Endothelial cell of umbilical vein (primary cell): ENCODE data around the gene ZNF441. TPM values are rescaled to one million over a fixed set of nuclear protein-coding genes. Genes with fewer than 3 reads are reported as not detected.
"Not testable (repeated sequence)": the region's sequence is repeated elsewhere in the genome, so short reads cannot be mapped to it uniquely, and the experiment has no call there.

Experiments used
- BruUV-seq: library from RNA; stranded (reverse); fragments of 400-500 nt; replicated peaks from 2 replicates; lab custom pipeline; 2021; lab: Mats Ljungman, UMichigan
- CTCF ChIA-PET: fragments of 300-600, 350-600 bp; sonication (Branson Sonifier 250); formaldehyde crosslinking; loops from one replicate; lab custom pipeline; 2021; ENCODE audit warnings: antibody characterized with exemption, inconsistent platforms; lab: Charles Lee
- POLR2A ChIA-PET: fragments of 300-600, 350-600 bp; sonication (Branson Sonifier 250); formaldehyde crosslinking; loops from one replicate; lab custom pipeline; 2021; ENCODE audit warnings: antibody characterized with exemption, inconsistent platforms; lab: Charles Lee
- DNase-seq: peaks from one replicate; pipeline ENCODE4 v3.0.0-alpha.2; 2011; ENCODE audit warnings: low read depth, low spot score
- FAIRE-seq: peaks from 2 replicates; lab custom pipeline; 2011; peaks lifted over from hg19 to GRCh38; lab: Jason Lieb, UNC
- H2AFZ ChIP-seq: 2 replicates; pipeline ENCODE4 v1.6.0; 2012; ENCODE audit warnings: low read depth, low read length, control low read depth, inconsistent platforms
- H3K27ac ChIP-seq: 2 replicates; pipeline ENCODE4 v1.5.1; 2011; ENCODE audit warnings: low read depth, mild to moderate bottlenecking, control low read depth, low read length, moderate library complexity; ENCODE audit not compliant: insufficient read depth
- H3K27me3 ChIP-seq, 2 experiments: 2 replicates each; pipeline versions ENCODE4 v1.6.0 to v1.6.1; 2011; ENCODE audit warnings: low read length in 2 of 2, mixed read lengths in 1 of 2; ENCODE audit not compliant: control insufficient read depth in 2 of 2, insufficient read depth in 2 of 2
- H3K36me3 ChIP-seq, 2 experiments: 2 replicates in 1 of 2; 3 replicates in 1 of 2; pipeline ENCODE4 v1.5.1; 2011; ENCODE audit warnings: low read length in 2 of 2, mild to moderate bottlenecking in 1 of 2, moderate library complexity in 1 of 2; ENCODE audit not compliant: control insufficient read depth in 2 of 2, insufficient read depth in 2 of 2; ENCODE audit errors: extremely low read depth in 1 of 2
- H3K4me1 ChIP-seq: 3 replicates; pipeline ENCODE4 v1.5.1; 2011; ENCODE audit warnings: mild to moderate bottlenecking, low read length; ENCODE audit not compliant: control insufficient read depth, insufficient read depth; ENCODE audit errors: extremely low read depth
- H3K4me2 ChIP-seq: 2 replicates; pipeline ENCODE4 v1.6.1; 2011; ENCODE audit warnings: low read length, control low read depth, mixed read lengths; ENCODE audit not compliant: insufficient read depth
- H3K4me3 ChIP-seq, 3 experiments: fragments of 200-600 bp in 1 of 3; sonication (generic), shearing (Covaris generic) in 1 of 3; replicated peaks in 1 of 3; 2 replicates each; pipeline ENCODE4 v1.5.1; 2011 to 2016; ENCODE audit warnings: control low read depth in 3 of 3, low read length in 3 of 3, mild to moderate bottlenecking in 2 of 3, inconsistent platforms in 1 of 3, low read depth in 1 of 3, moderate library complexity in 1 of 3; ENCODE audit not compliant: insufficient read depth in 1 of 3
- H3K79me2 ChIP-seq: 2 replicates; pipeline ENCODE4 v1.6.0; 2012; ENCODE audit warnings: low read length, inconsistent platforms; ENCODE audit not compliant: control insufficient read depth, insufficient read depth
- H3K9ac ChIP-seq: replicated peaks from 2 replicates; pipeline ENCODE3; 2011; ENCODE audit warnings: low read length, control low read depth; ENCODE audit not compliant: insufficient read depth; ENCODE audit errors: extremely low read depth
- H3K9me1 ChIP-seq: replicated peaks from 3 replicates; pipeline ENCODE4 v1.6.0; 2011; ENCODE audit warnings: mild to moderate bottlenecking, low read length; ENCODE audit not compliant: control insufficient read depth, insufficient read depth; ENCODE audit errors: extremely low read depth
- H3K9me3 ChIP-seq: replicated peaks from 2 replicates; pipeline ENCODE4 v1.5.1; 2012; ENCODE audit warnings: low read length, inconsistent platforms; ENCODE audit not compliant: control insufficient read depth, insufficient read depth
- H4K20me1 ChIP-seq: replicated peaks from 2 replicates; pipeline ENCODE3; 2011; ENCODE audit warnings: mild to moderate bottlenecking, low read length; ENCODE audit not compliant: control insufficient read depth, insufficient read depth; ENCODE audit errors: extremely low read depth
- dilution Hi-C: fragments of 300-500 bp; cut with MboI; formaldehyde crosslinking; loops from one replicate; pipeline ENCODE4 v1.15.0; 2019; ENCODE audit warnings: low sequenced_read_pairs; ENCODE audit not compliant: extremely low pct_ligation_motif_present
- intact Hi-C: fragments of 100-400 bp; cut with micrococcal nuclease; formaldehyde crosslinking; loops from one replicate; pipeline ENCODE4 v1.10.0; 2022
- polyA plus RNA-seq, 4 experiments: library from polyadenylated mRNA; depleted of rRNA in 3 of 4; stranded (reverse) in 3 of 4; unstranded in 1 of 4; fragments of >200 nt; gene quantifications; 2 replicates each; pipeline versions ENCODE4 v1.2.1 to v1.2.3, GENCODE V29; 2011 to 2012; ENCODE audit warnings: missing spikeins in 1 of 4
- total RNA-seq: library from RNA; stranded (reverse); gene quantifications from 2 replicates; pipeline ENCODE4 v1.2.3, GENCODE V29; 2021

The ZNF441 gene
- total and polyA plus RNA-seq, 2 donors (not counting 3 experiments of a cell fraction or from before 2014, with no cell fraction given): 1.9 to 4.5 TPM

- CTCF ChIA-PET, dilution Hi-C loops, H3K9me3 ChIP-seq, H4K20me1 ChIP-seq, H2AFZ ChIP-seq, H3K9me1 ChIP-seq, H3K79me2 ChIP-seq, FAIRE-seq, H3K27ac ChIP-seq, H3K27me3 ChIP-seq, DNase-seq, POLR2A ChIA-PET, H3K9ac ChIP-seq, BruUV-seq, intact Hi-C loops, H3K4me1 ChIP-seq, H3K36me3 ChIP-seq, H3K4me3 ChIP-seq, H3K4me2 ChIP-seq: not testable (repeated sequence)
Observed at GRCh38 chr19:11771520-11771919, 4.7 kb downstream of the ZNF441 start.

- H4K20me1 ChIP-seq, H3K4me3 ChIP-seq, H3K4me1 ChIP-seq, DNase-seq, intact Hi-C loops, CTCF ChIA-PET, H3K79me2 ChIP-seq, POLR2A ChIA-PET, H2AFZ ChIP-seq, H3K27me3 ChIP-seq, H3K27ac ChIP-seq, BruUV-seq, H3K9ac ChIP-seq, dilution Hi-C loops, H3K4me2 ChIP-seq, H3K9me1 ChIP-seq, FAIRE-seq: not testable (repeated sequence)
- Histone ChIP-seq H3K9me3 (peaks cover 20% of the 10 kb centered on the region), H3K36me3 (peaks cover 10 to 13% of the 10 kb centered on the region in 2 experiments)
Observed at GRCh38 chr19:11776669-11777068, 9.9 kb downstream of the ZNF441 start.
